ENCODE results near the gene FMN1. TPM values are rescaled to one million over a fixed set of nuclear protein-coding genes. Genes with fewer than 3 reads are reported as not detected.

FMN1 gene
- total RNA-seq, 4 donors from 2014 or later = 32.6 to 102 (median 63.0) TPM

DNA sequence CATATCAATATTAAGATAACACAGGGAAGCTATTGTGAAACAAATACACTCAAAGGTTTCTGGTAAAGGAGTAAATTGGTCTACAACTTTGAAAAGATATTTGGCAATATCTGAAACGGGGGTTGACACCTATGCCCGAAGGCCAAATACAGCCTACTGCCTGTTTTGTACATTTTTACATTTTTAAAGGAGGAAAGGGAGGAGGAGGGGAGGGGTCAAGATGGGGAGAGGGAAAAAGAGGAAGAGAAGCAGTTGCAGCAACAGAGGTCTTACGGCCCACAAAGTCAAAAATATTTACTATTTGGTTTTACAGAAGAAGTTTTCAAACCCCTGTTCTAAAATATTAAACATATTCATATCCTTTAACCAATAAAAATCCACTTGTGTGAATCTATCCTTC is 94.2 kb downstream of the FMN1 start:
- WGBS, 2 donors (ENCODE audit: low coverage in 1 of 2) = 64 to 73% methylated on average over 3 of the region's 3 CpGs
- Histone ChIP-seq H3K9me3 (no peaks in the 10 kb centered on the region), H3K27ac (no peak overlapping the region), H3K36me3 (no peaks in the 10 kb centered on the region), H3K4me1 (peaks cover 0 to 4% (median 0%) of the 10 kb centered on the region in 4 donors), H3K4me3 (no peak overlapping the region), H3K27me3 (no peaks in the 10 kb centered on the region)
- intact Hi-C loops (cut with DNase I; ENCODE audit: low total_unique reads) = no loop called here
- in situ Hi-C loops (cut with MboI; ENCODE audit: low pct_ligation_motif_present in 1 of 4, low pct_unique_long_range_greater_than_20kb in 1 of 4, low sequenced_read_pairs in 3 of 4) = no loop called here
- no peak for DNase-seq
- TF ChIP-seq POLR2AphosphoS5 (IDR thresholded peaks at IDR 0.05) (no peak), POLR2A (IDR thresholded peaks at IDR 0.05) (no peak), EP300 (IDR thresholded peaks at IDR 0.05; ENCODE audit: low read depth) (no peak)
- TF ChIP-seq, protein P1, sequence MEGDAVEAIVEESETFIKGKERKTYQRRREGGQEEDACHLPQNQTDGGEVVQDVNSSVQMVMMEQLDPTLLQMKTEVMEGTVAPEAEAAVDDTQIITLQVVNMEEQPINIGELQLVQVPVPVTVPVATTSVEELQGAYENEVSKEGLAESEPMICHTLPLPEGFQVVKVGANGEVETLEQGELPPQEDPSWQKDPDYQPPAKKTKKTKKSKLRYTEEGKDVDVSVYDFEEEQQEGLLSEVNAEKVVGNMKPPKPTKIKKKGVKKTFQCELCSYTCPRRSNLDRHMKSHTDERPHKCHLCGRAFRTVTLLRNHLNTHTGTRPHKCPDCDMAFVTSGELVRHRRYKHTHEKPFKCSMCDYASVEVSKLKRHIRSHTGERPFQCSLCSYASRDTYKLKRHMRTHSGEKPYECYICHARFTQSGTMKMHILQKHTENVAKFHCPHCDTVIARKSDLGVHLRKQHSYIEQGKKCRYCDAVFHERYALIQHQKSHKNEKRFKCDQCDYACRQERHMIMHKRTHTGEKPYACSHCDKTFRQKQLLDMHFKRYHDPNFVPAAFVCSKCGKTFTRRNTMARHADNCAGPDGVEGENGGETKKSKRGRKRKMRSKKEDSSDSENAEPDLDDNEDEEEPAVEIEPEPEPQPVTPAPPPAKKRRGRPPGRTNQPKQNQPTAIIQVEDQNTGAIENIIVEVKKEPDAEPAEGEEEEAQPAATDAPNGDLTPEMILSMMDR (IDR thresholded peaks at IDR 0.05) = no peak

DNA sequence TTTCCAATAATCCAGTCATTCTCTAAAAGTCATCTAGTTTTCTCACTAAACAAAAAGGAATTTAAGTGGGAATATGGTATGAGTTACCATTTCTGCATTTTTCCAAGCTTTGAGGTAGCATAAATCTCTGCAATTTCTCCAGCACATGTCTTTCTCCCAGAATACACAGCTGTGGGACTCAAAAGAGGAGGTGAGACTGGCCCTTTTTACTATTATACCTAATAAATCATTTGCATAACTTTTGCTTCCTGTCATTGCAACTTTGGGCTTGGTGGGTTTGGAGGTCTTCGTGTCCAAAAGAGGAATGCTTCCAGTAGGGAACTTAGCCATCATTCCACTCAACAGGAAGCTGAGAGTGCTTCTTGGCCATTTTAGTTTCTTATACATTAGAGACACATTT is 94.8 kb downstream of the FMN1 start:
- DNase-seq = no peak
- H3K9me3 ChIP-seq = no peaks in the 10 kb centered on the region
- in situ Hi-C loops (cut with MboI; ENCODE audit: low pct_ligation_motif_present in 1 of 4, low pct_unique_long_range_greater_than_20kb in 1 of 4, low sequenced_read_pairs in 3 of 4) = no loop called here
- WGBS, 2 donors (ENCODE audit: low coverage in 1 of 2) = 55 to 67% methylated on average over 1 of the region's 1 CpG
- no peak overlapping the region for H3K27ac ChIP-seq
- TF ChIP-seq POLR2AphosphoS5 (IDR thresholded peaks at IDR 0.05) (no peak), EP300 (IDR thresholded peaks at IDR 0.05; ENCODE audit: low read depth) (no peak), POLR2A (IDR thresholded peaks at IDR 0.05) (no peak)
- TF ChIP-seq, protein P1 (IDR thresholded peaks at IDR 0.05) = no peak
- intact Hi-C loops (cut with DNase I; ENCODE audit: low total_unique reads) = loop anchor here (10.0 kb wide), 1 partner anchor 55 kb away; no protein-coding TSS in a partner anchor
- no peak overlapping the region for H3K4me3 ChIP-seq
- H3K36me3 ChIP-seq = no peaks in the 10 kb centered on the region
- H3K27me3 ChIP-seq = no peaks in the 10 kb centered on the region
- H3K4me1 ChIP-seq = peaks cover 0 to 4% (median 0%) of the 10 kb centered on the region in 4 donors

DNA sequence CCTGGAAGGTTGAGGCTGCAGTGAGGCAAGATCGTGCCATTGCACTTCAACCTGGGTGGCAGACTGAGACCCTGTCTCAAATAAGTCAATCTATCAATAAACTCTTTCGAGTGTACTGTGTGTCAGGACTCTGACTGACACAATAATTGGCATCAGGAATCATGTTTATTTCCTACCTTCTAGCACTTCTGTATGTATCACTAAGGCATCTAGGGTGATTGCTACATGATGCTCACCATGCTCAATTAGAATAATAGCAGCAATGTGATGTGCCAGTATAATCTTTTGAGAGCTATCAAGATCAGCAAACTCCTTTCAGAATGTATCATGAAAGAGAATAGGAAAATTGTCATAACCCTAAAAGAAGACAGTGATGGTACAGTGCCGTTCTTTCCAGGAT is 95.3 kb downstream of the FMN1 start:
- no peak overlapping the region for H3K27ac ChIP-seq
- no peaks in the 10 kb centered on the region for H3K27me3 ChIP-seq
- in situ Hi-C loops (cut with MboI; ENCODE audit: low pct_ligation_motif_present in 1 of 4, low pct_unique_long_range_greater_than_20kb in 1 of 4, low sequenced_read_pairs in 3 of 4) = no loop called here
- no peak for DNase-seq
- H3K4me3 ChIP-seq = no peak overlapping the region
- no peaks in the 10 kb centered on the region for H3K9me3 ChIP-seq
- 79 to 89% methylated on average over 1 to 3 of the region's 3 CpGs for WGBS, 2 donors (ENCODE audit: low coverage in 1 of 2)
- TF ChIP-seq, protein P1 (IDR thresholded peaks at IDR 0.05) = no peak
- no peak for TF ChIP-seq EP300 (IDR thresholded peaks at IDR 0.05; ENCODE audit: low read depth)
- TF ChIP-seq POLR2AphosphoS5 (IDR thresholded peaks at IDR 0.05) = no peak
- TF ChIP-seq POLR2A (IDR thresholded peaks at IDR 0.05) = no peak
- intact Hi-C loops (cut with DNase I; ENCODE audit: low total_unique reads) = loop anchor here (10.0 kb wide), 1 partner anchor 56 kb away; no protein-coding TSS in a partner anchor
- peaks cover 0 to 9% (median 0%) of the 10 kb centered on the region in 4 donors for H3K4me1 ChIP-seq
- H3K36me3 ChIP-seq = no peaks in the 10 kb centered on the region

DNA sequence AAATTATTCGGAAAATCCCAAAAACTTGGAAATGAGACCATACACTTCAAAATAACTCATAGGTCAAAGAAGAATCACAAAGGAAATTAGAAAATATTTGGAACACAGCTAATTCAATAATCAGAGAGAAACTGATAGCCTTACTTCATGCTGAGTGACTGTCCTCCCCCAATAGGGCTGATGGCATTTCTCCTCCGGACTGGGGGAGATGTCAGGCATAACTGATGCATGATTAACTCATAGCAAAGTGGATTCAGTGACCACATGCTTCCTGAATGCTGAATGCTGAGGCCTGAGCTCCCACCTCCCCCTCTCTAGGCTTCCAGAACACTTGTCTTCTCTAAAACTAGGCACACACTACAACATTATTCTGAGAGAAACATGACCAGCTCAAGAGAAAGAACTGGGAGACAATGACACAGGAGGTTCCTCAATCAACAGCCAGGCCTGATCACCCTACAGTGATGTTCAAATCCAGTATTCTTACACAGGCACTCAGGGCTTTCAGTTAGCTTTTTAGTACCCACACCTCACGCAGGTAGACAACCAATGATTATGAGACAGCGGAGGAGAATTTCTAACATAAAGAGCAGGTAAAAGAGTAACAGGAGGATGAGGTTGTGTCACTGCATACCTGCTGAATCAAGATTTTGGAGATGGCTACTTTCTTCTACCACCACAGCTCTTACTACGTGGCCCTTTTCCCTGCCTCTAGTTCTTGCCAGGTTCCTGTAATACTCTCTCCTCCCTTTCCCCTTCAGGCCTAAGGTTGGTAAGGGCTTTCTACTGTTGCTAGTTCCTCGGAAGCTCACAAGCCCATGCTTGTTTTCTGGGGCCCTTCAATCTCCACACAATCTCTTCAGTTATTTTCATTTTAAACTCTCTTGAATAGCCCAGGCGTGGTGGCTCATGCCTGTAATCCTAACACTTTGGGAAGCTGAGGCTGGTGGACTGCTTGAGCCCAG is 96.1 kb downstream of the FMN1 start:
- 82% methylated on average over 2 to 7 of the region's 7 CpGs for WGBS, 2 donors (ENCODE audit: low coverage in 1 of 2)
- TF ChIP-seq, protein P1 (IDR thresholded peaks at IDR 0.05) = no peak
- TF ChIP-seq POLR2A (IDR thresholded peaks at IDR 0.05) = no peak
- TF ChIP-seq POLR2AphosphoS5 (IDR thresholded peaks at IDR 0.05) = no peak
- in situ Hi-C loops (cut with MboI; ENCODE audit: low pct_ligation_motif_present in 1 of 4, low pct_unique_long_range_greater_than_20kb in 1 of 4, low sequenced_read_pairs in 3 of 4) = no loop called here

More for the DNA sequence above, 96.1 kb downstream of the FMN1 start:
- DNase-seq = no peak
- H3K4me1 ChIP-seq = peaks cover 0 to 10% (median 0%) of the 10 kb centered on the region in 4 donors
- H3K36me3 ChIP-seq = no peaks in the 10 kb centered on the region
- H3K9me3 ChIP-seq = no peaks in the 10 kb centered on the region
- H3K27me3 ChIP-seq = no peaks in the 10 kb centered on the region
- no peak overlapping the region for H3K4me3 ChIP-seq
- intact Hi-C loops (cut with DNase I; ENCODE audit: low total_unique reads) = loop anchor here (10.0 kb wide), 1 partner anchor 56 kb away; no protein-coding TSS in a partner anchor
- no peak overlapping the region for H3K27ac ChIP-seq

Data from transverse colon (tissue), 4 donors.